Activated CD8-positive, alpha-beta T cell treated with anti-CD3 and anti-CD28 coated beads for 36 hours (primary cell): Measurements from ENCODE around the gene WRAP53. TPM values are rescaled to one million over a fixed set of nuclear protein-coding genes. Genes with fewer than 3 reads are reported as not detected.

Experiments
- ATAC-seq: fragments of 200-7000 bp; cut with Tn5 transposase; one replicate; pipeline ENCODE4 v1.10.0; 2021; ENCODE audit warnings: mild to moderate bottlenecking, moderate library complexity
- CTCF ChIA-PET: fragments of 350-600 bp; sonication (Branson Sonifier 250); formaldehyde crosslinking; loops from one replicate; lab custom pipeline; 2021; ENCODE audit warnings: antibody characterized with exemption; lab: Charles Lee
- POLR2A ChIA-PET: fragments of 350-600 bp; sonication (Branson Sonifier 250); formaldehyde crosslinking; loops from one replicate; lab custom pipeline; 2021; ENCODE audit warnings: antibody characterized with exemption; lab: Charles Lee
- DNase-seq: peaks from one replicate; pipeline ENCODE4 v3.0.0-alpha.2; 2020
- H3K27ac Mint-ChIP-seq: one replicate; pipeline ENCODE4 v1.8.0; 2021; ENCODE audit warnings: mild to moderate bottlenecking, mixed read lengths
- H3K27me3 Mint-ChIP-seq: one replicate; pipeline ENCODE4 v1.8.0; 2021; ENCODE audit warnings: mixed read lengths
- H3K36me3 Mint-ChIP-seq: one replicate; pipeline ENCODE4 v1.8.0; 2021; ENCODE audit warnings: low read depth, mixed read lengths
- H3K4me1 Mint-ChIP-seq: one replicate; pipeline ENCODE4 v1.8.0; 2021; ENCODE audit warnings: low read depth, mixed read lengths
- H3K4me3 Mint-ChIP-seq: one replicate; pipeline ENCODE4 v1.8.0; 2021; ENCODE audit warnings: mild to moderate bottlenecking, moderate library complexity, mixed read lengths
- H3K9me3 Mint-ChIP-seq: one replicate; pipeline ENCODE4 v1.8.0; 2021; ENCODE audit warnings: mixed read lengths
- intact Hi-C: fragments of 100-400 bp; cut with micrococcal nuclease; formaldehyde crosslinking; loops from one replicate; pipeline ENCODE4 v1.10.0; 2022
- total RNA-seq, 2 experiments: library from RNA; stranded (reverse); gene quantifications; one replicate each; pipeline ENCODE4 v1.2.3, GENCODE V29; 2021
- TF ChIP-seq, protein P1 (sequence below): fragments of 200-600 bp; IDR thresholded peaks from one replicate; pipeline ENCODE4 v1.8.0; 2022; ENCODE audit warnings: antibody characterized with exemption, mild to moderate bottlenecking

The WRAP53 gene
- total RNA-seq, 2 experiments from 2014 or later: 27.5 to 28.6 TPM

DNA sequence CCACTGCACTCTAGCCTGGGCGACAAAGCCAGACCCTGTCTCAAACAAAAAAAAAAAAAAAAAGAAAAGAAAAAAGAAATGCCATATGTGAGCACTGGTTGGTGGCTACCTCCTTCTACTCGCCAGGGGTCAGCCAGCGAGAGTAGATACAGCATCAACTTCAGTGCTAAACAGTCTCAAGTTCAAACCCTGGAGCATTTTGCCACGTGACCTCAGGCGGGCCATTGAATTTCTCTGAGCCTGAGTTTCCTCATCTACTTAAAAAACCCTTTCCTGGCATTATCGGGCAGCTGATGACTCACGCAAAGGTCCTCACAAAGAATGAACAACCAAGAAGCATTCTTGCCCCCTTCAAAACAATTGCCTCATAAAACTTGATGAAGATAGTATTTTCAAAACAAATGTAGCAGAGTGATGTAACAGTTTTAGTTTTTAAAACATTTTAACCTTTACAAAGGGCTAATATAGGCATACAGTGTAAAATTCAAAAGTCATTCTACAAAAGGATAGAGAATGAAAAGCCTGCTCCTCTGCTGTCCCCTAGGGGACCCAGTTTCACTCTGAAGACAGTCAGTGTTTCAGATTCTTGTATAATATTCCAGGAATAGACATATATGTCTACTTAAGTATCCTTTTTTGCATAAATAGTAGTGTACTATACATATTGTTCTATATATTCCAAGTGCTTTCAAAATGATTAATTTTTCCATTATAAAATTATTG, 57.6 kb downstream of the WRAP53 start:
- intact Hi-C loops: loop anchor here (10.0 kb wide), 1 partner anchor 69 kb away; no protein-coding TSS in a partner anchor
- Mint-ChIP-seq H3K4me1 (no peaks in the 10 kb centered on the region), H3K9me3 (no peaks in the 10 kb centered on the region), H3K36me3 (no peaks in the 10 kb centered on the region), H3K4me3 (no peak overlapping the region), H3K27ac (no peak overlapping the region), H3K27me3 (peaks cover 1% of the 10 kb centered on the region)
- ATAC-seq: no peak
- no peak for DNase-seq
- POLR2A ChIA-PET: no interaction called here
- CTCF ChIA-PET: no interaction called here
- TF ChIP-seq, protein P1, sequence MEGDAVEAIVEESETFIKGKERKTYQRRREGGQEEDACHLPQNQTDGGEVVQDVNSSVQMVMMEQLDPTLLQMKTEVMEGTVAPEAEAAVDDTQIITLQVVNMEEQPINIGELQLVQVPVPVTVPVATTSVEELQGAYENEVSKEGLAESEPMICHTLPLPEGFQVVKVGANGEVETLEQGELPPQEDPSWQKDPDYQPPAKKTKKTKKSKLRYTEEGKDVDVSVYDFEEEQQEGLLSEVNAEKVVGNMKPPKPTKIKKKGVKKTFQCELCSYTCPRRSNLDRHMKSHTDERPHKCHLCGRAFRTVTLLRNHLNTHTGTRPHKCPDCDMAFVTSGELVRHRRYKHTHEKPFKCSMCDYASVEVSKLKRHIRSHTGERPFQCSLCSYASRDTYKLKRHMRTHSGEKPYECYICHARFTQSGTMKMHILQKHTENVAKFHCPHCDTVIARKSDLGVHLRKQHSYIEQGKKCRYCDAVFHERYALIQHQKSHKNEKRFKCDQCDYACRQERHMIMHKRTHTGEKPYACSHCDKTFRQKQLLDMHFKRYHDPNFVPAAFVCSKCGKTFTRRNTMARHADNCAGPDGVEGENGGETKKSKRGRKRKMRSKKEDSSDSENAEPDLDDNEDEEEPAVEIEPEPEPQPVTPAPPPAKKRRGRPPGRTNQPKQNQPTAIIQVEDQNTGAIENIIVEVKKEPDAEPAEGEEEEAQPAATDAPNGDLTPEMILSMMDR: no peak

DNA sequence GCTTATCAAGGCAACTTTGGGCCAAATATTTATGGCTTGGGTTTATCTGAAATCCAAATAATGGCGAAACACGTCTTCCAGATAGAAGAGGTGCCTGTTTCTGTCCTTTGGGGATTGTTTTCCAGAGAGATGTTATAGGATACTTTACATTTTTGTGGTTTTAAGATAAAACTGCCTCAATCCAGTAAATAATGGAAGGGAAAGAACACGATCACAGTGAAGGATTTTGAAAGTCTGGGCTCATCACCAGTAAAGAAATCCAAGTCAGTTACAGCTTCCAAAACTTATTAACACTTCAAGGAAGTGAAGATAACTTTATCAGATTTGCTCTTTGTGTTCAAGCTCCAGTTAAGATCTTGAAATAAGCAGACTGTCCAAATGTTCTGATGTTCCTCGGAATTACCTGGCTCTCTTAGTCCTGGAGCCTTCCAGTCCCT, 59.4 kb downstream of the WRAP53 start:
- Mint-ChIP-seq H3K27ac (no peak overlapping the region), H3K27me3 (no peaks in the 10 kb centered on the region), H3K9me3 (no peaks in the 10 kb centered on the region), H3K4me1 (no peaks in the 10 kb centered on the region), H3K4me3 (no peak overlapping the region), H3K36me3 (no peaks in the 10 kb centered on the region)
- ATAC-seq (no peak), DNase-seq (no peak)
- ChIA-PET POLR2A (no interaction called here), CTCF (interaction anchor here (0.5 to 2.1 kb wide), 4 partner anchors 26 to 241 kb away, joined by 3 to 6 read pairs (median 4); partner anchors contain the start of gene KDM6B)
- TF ChIP-seq, protein P1: no peak
- intact Hi-C loops: loop anchor here (10.0 kb wide), 1 partner anchor 67 kb away; no protein-coding TSS in a partner anchor

DNA sequence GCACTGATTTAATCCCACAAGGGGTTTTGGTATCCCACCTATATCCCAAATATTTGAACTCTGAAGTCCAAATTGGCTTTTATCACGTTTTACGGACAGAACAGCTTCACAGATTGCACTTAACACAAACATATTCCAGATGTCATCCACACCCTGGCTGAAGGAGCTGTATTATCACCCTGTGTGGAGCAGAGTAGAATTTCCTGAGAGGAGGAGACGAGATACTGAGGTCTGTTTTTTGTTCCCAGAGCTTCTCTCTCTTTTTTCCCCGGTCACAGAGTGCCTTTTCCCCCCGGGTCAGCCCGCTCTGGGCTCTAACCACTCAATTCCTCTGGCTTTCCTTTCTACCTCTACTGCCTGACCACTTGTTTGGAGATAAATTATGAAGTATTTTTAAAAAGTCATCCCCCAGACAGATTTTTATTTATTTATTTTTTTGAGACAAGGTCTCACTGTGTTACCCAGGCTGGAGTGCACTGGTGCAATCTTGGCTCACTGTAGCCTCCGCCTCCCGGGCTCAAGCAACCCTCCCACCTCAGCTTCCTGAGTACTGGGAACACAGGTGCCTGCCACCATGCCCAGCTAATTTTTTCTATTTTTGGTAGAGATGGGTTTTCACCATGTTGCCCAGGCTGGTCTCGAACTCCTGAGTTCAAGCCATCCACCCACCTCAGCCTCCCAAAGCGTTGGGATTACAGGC, 59.9 kb downstream of the WRAP53 start:
- DNase-seq: no peak
- no peak overlapping the region for H3K4me3 Mint-ChIP-seq
- intact Hi-C loops: loop anchor here (10.0 kb wide), 1 partner anchor 67 kb away; no protein-coding TSS in a partner anchor
- no peaks in the 10 kb centered on the region for H3K27me3 Mint-ChIP-seq
- no peaks in the 10 kb centered on the region for H3K9me3 Mint-ChIP-seq
- TF ChIP-seq, protein P1: no peak
- H3K4me1 Mint-ChIP-seq: no peaks in the 10 kb centered on the region
- POLR2A ChIA-PET: no interaction called here
- no peak overlapping the region for H3K27ac Mint-ChIP-seq
- H3K36me3 Mint-ChIP-seq: no peaks in the 10 kb centered on the region
- no peak for ATAC-seq
- CTCF ChIA-PET: interaction anchor here (0.5 to 2.1 kb wide), 4 partner anchors 52 to 241 kb away, joined by 3 to 6 read pairs (median 4); partner anchors contain the start of gene KDM6B

DNA sequence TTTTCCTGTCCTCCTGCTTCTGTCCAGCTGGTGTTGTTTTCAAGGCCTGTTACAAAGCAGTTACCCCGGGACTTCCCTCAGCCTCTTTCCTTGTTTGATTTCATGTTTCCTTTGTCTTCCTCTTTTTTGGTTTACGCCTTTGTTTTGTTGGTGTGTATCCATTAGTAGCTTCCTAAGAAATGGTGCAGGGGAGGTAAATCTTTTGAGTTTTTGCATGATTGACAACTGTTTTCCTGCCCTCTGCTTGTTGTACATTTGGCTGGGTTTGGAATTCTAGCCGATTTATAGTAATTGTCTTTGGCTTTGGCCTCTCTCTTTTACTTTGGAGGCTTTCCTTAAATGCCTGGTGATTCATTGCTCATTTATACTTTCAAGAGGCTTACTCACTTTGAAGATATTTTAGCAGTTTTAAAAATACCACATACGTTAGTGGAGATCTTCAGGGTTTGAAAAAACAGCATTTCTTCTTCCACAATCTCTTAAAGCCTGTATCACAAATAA, 62.1 kb downstream of the WRAP53 start:
- CTCF ChIA-PET: no interaction called here
- Mint-ChIP-seq H3K4me1 (no peaks in the 10 kb centered on the region), H3K27ac (no peak overlapping the region), H3K9me3 (no peaks in the 10 kb centered on the region), H3K27me3 (no peaks in the 10 kb centered on the region), H3K4me3 (no peak overlapping the region), H3K36me3 (no peaks in the 10 kb centered on the region)
- intact Hi-C loops: no loop called here
- ATAC-seq: no peak
- TF ChIP-seq, protein P1: no peak
- no peak for DNase-seq
- POLR2A ChIA-PET: interaction anchor here (1.0 kb wide), 1 partner anchor 54 kb away, joined by 3 read pairs; no protein-coding TSS in a partner anchor

Other genes with a start within 250 kb of the WRAP53 start
- gene FGF11, start 249.0 kb upstream of the WRAP53 start, total RNA-seq: 10 to 100 TPM; 16.5 to 16.6 TPM
- 10 to 100 TPM; 11.5 to 11.7 TPM for gene CHRNB1, start 243.4 kb upstream of the WRAP53 start, total RNA-seq
- gene ZBTB4, start 208.8 kb upstream of the WRAP53 start, total RNA-seq: 10 to 100 TPM; 24.3 to 24.6 TPM
- not detected for gene SLC35G6, start 207.0 kb upstream of the WRAP53 start, total RNA-seq
- gene POLR2A, start 204.1 kb upstream of the WRAP53 start, total RNA-seq: 100 to 1,000 TPM; 219 to 223 TPM
- 10 to 100 TPM; 11.8 to 13.8 TPM for gene TNFSF12, start 139.4 kb upstream of the WRAP53 start, total RNA-seq
- 1 to 10 TPM; 4.0 to 6.9 TPM for gene TNFSF13, start 129.7 kb upstream of the WRAP53 start, total RNA-seq
- gene SENP3, start 126.6 kb upstream of the WRAP53 start, total RNA-seq: 10 to 100 TPM; 60.2 to 63.2 TPM
- 10 to 100 TPM; 11.4 to 12.9 TPM for gene CD68, start 108.8 kb upstream of the WRAP53 start, total RNA-seq
- gene MPDU1, start 104.6 kb upstream of the WRAP53 start, total RNA-seq: 10 to 100 TPM; 50.9 to 51.4 TPM
- under 1 TPM in 1 of 2 experiments, not detected in 1; 0.25 TPM for gene SOX15, start 98.4 kb upstream of the WRAP53 start, total RNA-seq
- 10 to 100 TPM; 28.6 to 33.1 TPM for gene FXR2, start 73.6 kb upstream of the WRAP53 start, total RNA-seq
- 10 to 100 TPM; 15.6 to 22.2 TPM for gene SAT2, start 60.7 kb upstream of the WRAP53 start, total RNA-seq
- gene SHBG, start 58.3 kb upstream of the WRAP53 start, total RNA-seq: not detected
- gene ATP1B2, start 37.6 kb upstream of the WRAP53 start, total RNA-seq: under 1 TPM in 1 of 2 experiments, not detected in 1; 0.38 TPM
- 100 to 1,000 TPM; 129 to 138 TPM for gene TP53, start 987 bp upstream of the WRAP53 start, total RNA-seq
- not detected for gene EFNB3, start 16.7 kb downstream of the WRAP53 start, total RNA-seq
- gene DNAH2, start 29.3 kb downstream of the WRAP53 start, total RNA-seq: not detected
- gene KDM6B, start 145.7 kb downstream of the WRAP53 start, total RNA-seq: 10 to 100 TPM; 49.2 to 53.8 TPM
- gene TMEM88, start 166.6 kb downstream of the WRAP53 start, total RNA-seq: 1 to 10 TPM; 2.4 to 2.9 TPM
- gene NAA38, start 169.1 kb downstream of the WRAP53 start, total RNA-seq: 10 to 100 TPM; 72.8 to 77.2 TPM
- 10 to 100 TPM; 13.5 to 16.2 TPM for gene CYB5D1, start 169.5 kb downstream of the WRAP53 start, total RNA-seq
- 100 to 1,000 TPM; 130 to 139 TPM for gene CHD3, start 200.3 kb downstream of the WRAP53 start, total RNA-seq
- gene RNF227, start 227.8 kb downstream of the WRAP53 start, total RNA-seq: 1 to 10 TPM; 5.1 to 5.2 TPM
- 1 to 10 TPM; 7.2 to 7.6 TPM for gene KCNAB3, start 241.4 kb downstream of the WRAP53 start, total RNA-seq
- gene TRAPPC1, start 243.5 kb downstream of the WRAP53 start, total RNA-seq: 100 to 1,000 TPM; 140 to 143 TPM
- gene CNTROB, start 243.7 kb downstream of the WRAP53 start, total RNA-seq: 10 to 100 TPM; 48.4 to 54.1 TPM